GM12892 (cell line): Measurements from ENCODE around the gene BRCA1.

Experiments
- POLR2A ChIP-seq: IDR thresholded peaks from 2 replicates; pipeline ENCODE4 v1.6.1; 2011; ENCODE audit warnings: low read depth, low read length, control low read depth
- POLR2AphosphoS5 ChIP-seq: IDR thresholded peaks from 2 replicates; pipeline ENCODE4 v1.6.1; 2011; ENCODE audit warnings: low read depth, low read length, control low read depth

GRCh38 chr17:42997390-42997983, 127.7 kb downstream of the BRCA1 start:
- TF ChIP-seq POLR2A = no peak
- no peak for TF ChIP-seq POLR2AphosphoS5
